Breast epithelium (tissue), 4 donors: ENCODE results near the gene FRMD4A. TPM values are rescaled to one million over a fixed set of nuclear protein-coding genes. Genes with fewer than 3 reads are reported as not detected.

Experiments
- DNase-seq, 2 donors: peaks; one replicate each; pipeline ENCODE4 v3.0.0-alpha.2; 2019; ENCODE audit warnings: low spot score in 2 of 2
- H3K27ac ChIP-seq, 2 donors: fragments of 200-600 bp; sonication (generic) in 1 of 2; one replicate each; pipeline ENCODE4 v1.5.1; 2016 to 2019; ENCODE audit warnings: mild to moderate bottlenecking in 1 of 2
- H3K27me3 ChIP-seq, 2 donors: fragments of 200-600 bp; sonication (generic) in 1 of 2; one replicate each; pipeline versions ENCODE4 v1.5.1 to v1.6.0; 2017 to 2019; ENCODE audit warnings: control low read depth in 1 of 2, mild to moderate bottlenecking in 1 of 2
- H3K36me3 ChIP-seq: fragments of 200-600 bp; one replicate; pipeline ENCODE4 v1.5.1; 2019
- H3K4me1 ChIP-seq, 2 donors: fragments of 200-600 bp; sonication (generic); one replicate each; pipeline ENCODE4 v1.5.1; 2016 to 2019; ENCODE audit warnings: control low read depth in 1 of 2
- H3K4me3 ChIP-seq, 3 donors: fragments of 200-600 bp; sonication (generic); 1 replicate in 2 of 3; 2 replicates in 1 of 3; pipeline ENCODE4 v1.5.1; 2016 to 2019; ENCODE audit warnings: mild to moderate bottlenecking in 3 of 3, moderate library complexity in 2 of 3
- H3K9me3 ChIP-seq, 2 donors: fragments of 200-600 bp; sonication (generic) in 1 of 2; one replicate each; pipeline ENCODE4 v1.5.1; 2016 to 2019; ENCODE audit warnings: control low read depth in 1 of 2
- POLR2A ChIP-seq: fragments of 450-650 bp; IDR thresholded peaks from one replicate; pipeline ENCODE4 v1.6.1; 2016; ENCODE audit warnings: antibody characterized with exemption, mild to moderate bottlenecking, moderate library complexity
- POLR2AphosphoS5 ChIP-seq, 3 donors: sonication (generic); formaldehyde crosslinking; IDR thresholded peaks; one replicate each; pipeline ENCODE4 v1.6.1; 2017; ENCODE audit warnings: antibody characterized with exemption in 3 of 3
- intact Hi-C: fragments of 100-400 bp; cut with DNase I; formaldehyde crosslinking; loops from one replicate; pipeline ENCODE4 v1.15.1; 2023; ENCODE audit warnings: low total_unique reads
- total RNA-seq, 3 donors: library from RNA; depleted of rRNA; stranded (reverse); fragments of >200 nt; gene quantifications; one replicate each; pipeline ENCODE4 v1.1.0, GENCODE V29; 2016
- TF ChIP-seq, protein P1 (sequence below), 3 donors: fragments of 450-650 bp; IDR thresholded peaks; one replicate each; pipeline ENCODE4 v1.5.1; 2016 to 2017; ENCODE audit warnings: antibody characterized with exemption in 3 of 3, mild to moderate bottlenecking in 3 of 3, moderate library complexity in 3 of 3

Gene FRMD4A
- total RNA-seq, 3 donors from 2014 or later = 27.5 to 107 (median 34.4) TPM

DNA sequence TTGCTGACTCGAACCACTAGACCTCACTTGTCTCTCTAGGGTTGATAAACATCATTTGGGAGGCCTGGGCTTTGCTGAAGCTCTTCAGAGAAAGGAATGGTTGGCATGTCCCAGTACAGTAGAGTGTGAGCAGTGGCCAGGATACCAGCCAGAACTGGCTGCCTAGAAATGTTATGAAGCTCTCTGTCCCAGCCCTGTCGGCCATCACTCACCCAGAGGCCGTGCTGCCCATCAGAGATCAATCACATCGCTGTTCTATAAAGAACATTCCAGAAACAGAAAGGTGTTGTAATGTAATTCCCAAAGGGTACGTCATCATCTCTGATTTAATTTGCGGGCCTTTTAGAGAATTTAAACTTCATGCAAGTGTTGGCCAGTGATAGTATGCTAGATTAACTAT, 632.5 kb downstream of the FRMD4A start:
- Histone ChIP-seq H3K36me3 (no peaks in the 10 kb centered on the region), H3K27ac (no peak overlapping the region), H3K4me3 (no peak overlapping the region), H3K27me3 (no peaks in the 10 kb centered on the region), H3K9me3 (no peaks in the 10 kb centered on the region), H3K4me1 (no peaks in the 10 kb centered on the region)
- DNase-seq = no peak
- TF ChIP-seq POLR2AphosphoS5 (IDR thresholded peaks at IDR 0.05) (no peak), POLR2A (no peak)
- TF ChIP-seq, protein P1, sequence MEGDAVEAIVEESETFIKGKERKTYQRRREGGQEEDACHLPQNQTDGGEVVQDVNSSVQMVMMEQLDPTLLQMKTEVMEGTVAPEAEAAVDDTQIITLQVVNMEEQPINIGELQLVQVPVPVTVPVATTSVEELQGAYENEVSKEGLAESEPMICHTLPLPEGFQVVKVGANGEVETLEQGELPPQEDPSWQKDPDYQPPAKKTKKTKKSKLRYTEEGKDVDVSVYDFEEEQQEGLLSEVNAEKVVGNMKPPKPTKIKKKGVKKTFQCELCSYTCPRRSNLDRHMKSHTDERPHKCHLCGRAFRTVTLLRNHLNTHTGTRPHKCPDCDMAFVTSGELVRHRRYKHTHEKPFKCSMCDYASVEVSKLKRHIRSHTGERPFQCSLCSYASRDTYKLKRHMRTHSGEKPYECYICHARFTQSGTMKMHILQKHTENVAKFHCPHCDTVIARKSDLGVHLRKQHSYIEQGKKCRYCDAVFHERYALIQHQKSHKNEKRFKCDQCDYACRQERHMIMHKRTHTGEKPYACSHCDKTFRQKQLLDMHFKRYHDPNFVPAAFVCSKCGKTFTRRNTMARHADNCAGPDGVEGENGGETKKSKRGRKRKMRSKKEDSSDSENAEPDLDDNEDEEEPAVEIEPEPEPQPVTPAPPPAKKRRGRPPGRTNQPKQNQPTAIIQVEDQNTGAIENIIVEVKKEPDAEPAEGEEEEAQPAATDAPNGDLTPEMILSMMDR (IDR thresholded peaks at IDR 0.05) = no peak
- intact Hi-C loops = no loop called here

- no peak for DNase-seq
These were observed 634.7 kb downstream of the FRMD4A start for GRCh38 chr10:13696071-13696470.

DNA sequence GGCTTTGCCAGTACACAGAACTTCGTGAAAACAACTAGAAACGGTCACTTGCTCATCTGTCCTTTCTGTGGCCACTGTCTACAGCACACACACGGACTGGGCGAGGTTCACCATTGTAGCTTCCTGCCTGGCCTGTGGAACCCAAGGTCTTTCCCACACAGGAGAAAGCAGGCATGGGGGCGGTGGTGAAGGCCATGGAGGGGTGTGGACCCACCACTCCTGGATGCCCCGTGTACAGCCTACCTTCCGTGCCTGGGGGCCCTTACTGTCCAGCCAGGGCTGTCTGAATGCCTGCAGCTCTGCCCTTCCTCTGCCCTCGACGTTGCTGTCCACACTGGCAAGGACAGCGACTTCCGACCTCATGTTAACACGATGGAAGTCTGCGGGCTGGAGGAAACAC, 635.1 kb downstream of the FRMD4A start:
- no peaks in the 10 kb centered on the region for H3K27me3 ChIP-seq
- no peaks in the 10 kb centered on the region for H3K4me1 ChIP-seq
- DNase-seq = no peak
- intact Hi-C loops = no loop called here
- TF ChIP-seq POLR2A (no peak), POLR2AphosphoS5 (IDR thresholded peaks at IDR 0.05) (no peak)
- TF ChIP-seq, protein P1 (IDR thresholded peaks at IDR 0.05) = no peak
- no peaks in the 10 kb centered on the region for H3K9me3 ChIP-seq
- no peaks in the 10 kb centered on the region for H3K36me3 ChIP-seq
- H3K4me3 ChIP-seq = no peak overlapping the region
- H3K27ac ChIP-seq = peak overlapping the region in 1 of 2 donors; percentile 46

More at GRCh38 chr10:13696071-13696470, 634.7 kb downstream of the FRMD4A start:
- H3K27ac ChIP-seq = no peak overlapping the region
- H3K4me3 ChIP-seq = no peak overlapping the region
- H3K36me3 ChIP-seq = no peaks in the 10 kb centered on the region
- TF ChIP-seq POLR2A = no peak
- no peak for TF ChIP-seq POLR2AphosphoS5 (IDR thresholded peaks at IDR 0.05)
- TF ChIP-seq, protein P1 (IDR thresholded peaks at IDR 0.05) = no peak
- H3K4me1 ChIP-seq = no peaks in the 10 kb centered on the region
- intact Hi-C loops = no loop called here
- H3K9me3 ChIP-seq = no peaks in the 10 kb centered on the region
- no peaks in the 10 kb centered on the region for H3K27me3 ChIP-seq

DNA sequence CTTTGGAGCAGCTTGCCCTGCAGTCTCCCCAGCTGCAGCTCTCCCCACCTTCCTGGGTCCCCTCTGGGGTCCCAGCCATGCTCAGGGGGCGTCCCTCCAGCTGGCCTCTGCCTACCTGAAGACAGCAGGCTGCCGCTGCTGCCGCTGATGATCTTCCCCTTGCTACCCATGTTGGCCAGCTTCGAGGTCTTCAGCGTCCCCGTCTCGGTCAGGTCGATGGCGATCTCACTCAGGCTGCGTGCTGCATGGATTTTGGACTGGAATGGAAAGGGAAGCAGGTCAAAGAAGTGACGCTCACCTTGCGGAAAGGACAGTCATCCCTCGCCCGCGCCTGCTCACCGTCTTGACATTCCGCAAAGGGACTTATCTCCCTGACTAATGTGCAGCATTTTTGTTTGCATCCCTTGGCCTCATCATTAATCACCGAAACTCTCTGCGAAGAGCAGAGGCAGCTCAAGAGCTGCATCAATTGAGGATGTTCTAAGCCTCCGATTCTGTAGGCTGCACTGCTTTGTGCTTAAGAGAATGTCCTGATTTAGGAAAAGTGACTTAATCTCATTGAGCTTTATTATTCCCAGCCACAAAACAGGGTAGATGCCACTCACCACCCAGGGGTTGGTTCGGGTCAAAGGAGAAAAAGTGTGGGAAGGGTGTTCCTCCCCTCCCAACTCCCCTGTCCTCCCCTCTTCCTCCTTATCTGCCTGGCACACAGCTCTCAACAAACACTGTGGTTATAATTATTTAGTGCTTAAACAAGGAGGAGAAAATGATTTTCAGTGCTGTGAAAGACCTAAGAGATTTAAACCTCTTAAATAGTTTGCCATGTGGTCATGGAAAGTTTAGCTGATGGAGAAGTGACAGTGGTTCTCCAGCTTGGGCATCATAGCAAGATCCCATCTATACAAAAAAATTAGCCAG, 636.7 kb downstream of the FRMD4A start:
- intact Hi-C loops = loop anchor here (2.0 kb wide), 1 partner anchor 47 kb away; no protein-coding TSS in a partner anchor
- Histone ChIP-seq H3K36me3 (no peaks in the 10 kb centered on the region), H3K4me3 (no peak overlapping the region), H3K27me3 (no peaks in the 10 kb centered on the region), H3K4me1 (no peaks in the 10 kb centered on the region), H3K9me3 (no peaks in the 10 kb centered on the region), H3K27ac (no peak overlapping the region)
- TF ChIP-seq, protein P1 (IDR thresholded peaks at IDR 0.05) = no peak
- no peak for TF ChIP-seq POLR2AphosphoS5 (IDR thresholded peaks at IDR 0.05)
- TF ChIP-seq POLR2A = no peak
- DNase-seq = no peak

GRCh38 chr10:13690281-13690825, 640.4 kb downstream of the FRMD4A start:
- intact Hi-C loops = no loop called here
- Histone ChIP-seq H3K4me3 (no peak overlapping the region), H3K27ac (peak overlapping the region in 1 of 2 donors; percentile 52), H3K27me3 (no peaks in the 10 kb centered on the region), H3K4me1 (peaks cover 0 to 8% of the 10 kb centered on the region in 2 donors), H3K9me3 (no peaks in the 10 kb centered on the region), H3K36me3 (no peaks in the 10 kb centered on the region)
- TF ChIP-seq POLR2AphosphoS5 (IDR thresholded peaks at IDR 0.05) = no peak
- TF ChIP-seq, protein P1 (IDR thresholded peaks at IDR 0.05) = no peak
- no peak for TF ChIP-seq POLR2A
- peak; percentile 14 to 32 for DNase-seq
